GM23338 (cell line): Measurements from ENCODE around the gene GYS2. TPM values are rescaled to one million over a fixed set of nuclear protein-coding genes. Genes with fewer than 3 reads are reported as not detected.

Experiments
- ATAC-seq: fragments of 200-7000 bp; cut with Tn5 transposase; 3 replicates; pipeline ENCODE4 v1.9.1; 2020
- DNase-seq: peaks from one replicate; pipeline ENCODE4 v3.0.0-alpha.2; 2015; ENCODE audit warnings: low spot score
- H2AFZ ChIP-seq: fragments of 200-600 bp; sonication (generic); 2 replicates; pipeline ENCODE4 v1.8.0; 2016; ENCODE audit warnings: antibody characterized with exemption, mild to moderate bottlenecking, moderate library complexity
- H3F3A ChIP-seq: fragments of 200-600 bp; sonication (generic); replicated peaks from 2 replicates; pipeline ENCODE4 v1.8.0; 2017; ENCODE audit warnings: antibody characterized with exemption, mixed run types, low read depth
- H3K27ac ChIP-seq: fragments of 200-600 bp; sonication (generic); 2 replicates; pipeline ENCODE4 v1.6.1; 2016; ENCODE audit warnings: low read depth
- H3K27me3 ChIP-seq: fragments of 200-600 bp; sonication (generic); 2 replicates; pipeline ENCODE4 v1.8.0; 2016; ENCODE audit warnings: mild to moderate bottlenecking, mixed run types, moderate library complexity; ENCODE audit not compliant: insufficient read depth
- H3K36me3 ChIP-seq: fragments of 200-600 bp; sonication (generic); 2 replicates; pipeline ENCODE4 v1.8.0; 2016; ENCODE audit warnings: mild to moderate bottlenecking; ENCODE audit not compliant: insufficient read depth
- H3K4me1 ChIP-seq: fragments of 200-600 bp; sonication (generic); 2 replicates; pipeline ENCODE4 v1.8.0; 2016; ENCODE audit warnings: mild to moderate bottlenecking, moderate library complexity; ENCODE audit not compliant: insufficient read depth
- H3K4me2 ChIP-seq: fragments of 200-600 bp; sonication (generic); 2 replicates; pipeline ENCODE4 v1.7.1; 2017; ENCODE audit warnings: mixed run types
- H3K4me3 ChIP-seq: fragments of 200-600 bp; sonication (generic); 2 replicates; pipeline ENCODE4 v1.6.1; 2016; ENCODE audit warnings: mixed run types
- H3K79me2 ChIP-seq: fragments of 200-600 bp; sonication (generic); replicated peaks from 2 replicates; pipeline ENCODE4 v1.8.0; 2017; ENCODE audit warnings: mild to moderate bottlenecking; ENCODE audit not compliant: insufficient read depth
- H3K9me2 ChIP-seq: fragments of 200-600 bp; sonication (generic); 2 replicates; pipeline ENCODE4 v1.8.0; 2017; ENCODE audit not compliant: insufficient read depth
- H4K20me1 ChIP-seq: fragments of 200-600 bp; sonication (generic); replicated peaks from 2 replicates; pipeline ENCODE4 v1.8.0; 2017; ENCODE audit warnings: mild to moderate bottlenecking; ENCODE audit not compliant: insufficient read depth
- H3K27ac Mint-ChIP-seq: 2 replicates; pipeline ENCODE4 v1.8.0; 2020; ENCODE audit warnings: inconsistent platforms, mild to moderate bottlenecking, moderate library complexity, mixed read lengths
- H3K27me3 Mint-ChIP-seq: 3 replicates; pipeline ENCODE4 v1.8.0; 2022; ENCODE audit warnings: low read depth, mild to moderate bottlenecking, moderate library complexity, mixed read lengths, inconsistent platforms; ENCODE audit not compliant: insufficient read depth, poor library complexity
- H3K36me3 Mint-ChIP-seq: 3 replicates; pipeline ENCODE4 v1.8.0; 2021; ENCODE audit warnings: low read depth, mild to moderate bottlenecking, inconsistent platforms, moderate library complexity, mixed read lengths
- H3K4me1 Mint-ChIP-seq: 3 replicates; pipeline ENCODE4 v1.8.0; 2020; ENCODE audit warnings: mild to moderate bottlenecking, inconsistent platforms, mixed read lengths
- H3K4me3 Mint-ChIP-seq: 3 replicates; pipeline ENCODE4 v1.8.0; 2021; ENCODE audit warnings: moderate library complexity, mild to moderate bottlenecking, inconsistent platforms, mixed read lengths
- H3K9me3 Mint-ChIP-seq: 3 replicates; pipeline ENCODE4 v1.8.0; 2020; ENCODE audit warnings: moderate library complexity, mild to moderate bottlenecking, inconsistent platforms, mixed read lengths
- CREB1 ChIP-seq: fragments of 250-450 bp; sonication (Bioruptor Pico); IDR thresholded peaks from 2 replicates; pipeline ENCODE4 v1.5.0; 2020; ENCODE audit warnings: low read depth, mild to moderate bottlenecking, moderate library complexity
- CTCF ChIP-seq, 2 experiments: fragments of 200-600 bp in 1 of 2; sonication (generic) in 1 of 2; conservative IDR thresholded peaks; 2 replicates each; pipeline versions ENCODE4 v1.5.1 to v1.6.1; 2016 to 2017; ENCODE audit warnings: antibody characterized with exemption in 2 of 2, low read depth in 2 of 2, mild to moderate bottlenecking in 2 of 2, moderate library complexity in 1 of 2
- ETS1 ChIP-seq: IDR thresholded peaks from 2 replicates; pipeline ENCODE4 v1.6.1; 2016; ENCODE audit warnings: antibody characterized with exemption
- EZH2 ChIP-seq: fragments of 200-600 bp; sonication (generic); IDR thresholded peaks from one replicate; pipeline ENCODE4 v1.8.0; 2017; ENCODE audit warnings: antibody characterized with exemption, mild to moderate bottlenecking, low read depth; ENCODE audit not compliant: unreplicated experiment
- EZH2phosphoT487 ChIP-seq: fragments of 200-600 bp; sonication (generic); IDR thresholded peaks from one replicate; pipeline ENCODE4 v1.8.1; 2018; ENCODE audit warnings: antibody characterized with exemption; ENCODE audit not compliant: unreplicated experiment
- JUNB ChIP-seq: IDR thresholded peaks from one replicate; pipeline ENCODE4 v1.6.1; 2016; ENCODE audit warnings: antibody characterized with exemption; ENCODE audit not compliant: unreplicated experiment
- POLR2AphosphoS5 ChIP-seq: IDR thresholded peaks from 2 replicates; pipeline ENCODE4 v1.6.1; 2016; ENCODE audit warnings: antibody characterized with exemption, low read depth
- REST ChIP-seq: IDR thresholded peaks from one replicate; pipeline ENCODE4 v1.6.1; 2018; ENCODE audit warnings: antibody characterized with exemption; ENCODE audit not compliant: unreplicated experiment
- STAT1 ChIP-seq: IDR thresholded peaks from one replicate; pipeline ENCODE4 v1.6.1; 2016; ENCODE audit warnings: antibody characterized with exemption; ENCODE audit not compliant: unreplicated experiment
- ZNF114 ChIP-seq: fragments of 250-450 bp; sonication (Bioruptor Pico); IDR thresholded peaks from 2 replicates; pipeline ENCODE4 v1.5.0; 2020; ENCODE audit warnings: mild to moderate bottlenecking, moderate library complexity
- ZNF331 ChIP-seq: fragments of 250-450 bp; sonication (Bioruptor Pico); IDR thresholded peaks from 2 replicates; pipeline ENCODE4 v1.5.0; 2020; ENCODE audit warnings: low read depth, mild to moderate bottlenecking, moderate library complexity
- polyA plus RNA-seq: library from polyadenylated mRNA; unstranded; fragments of >200 nt; fragmentation: Nextera tagmentation; extraction: Ambion mirVana; gene quantifications from 2 replicates; pipeline ENCODE4 v1.2.1, GENCODE V29; 2016
- total RNA-seq: library from RNA; depleted of rRNA; stranded (reverse); fragments of >200 nt; shearing (Covaris generic); gene quantifications from 2 replicates; pipeline ENCODE4 v1.2.3, GENCODE V29; 2014
- TF ChIP-seq, protein P1 (sequence below): fragments of 250-450 bp; sonication (Bioruptor Pico); IDR thresholded peaks from 2 replicates; pipeline ENCODE4 v1.5.0; 2020; ENCODE audit warnings: mild to moderate bottlenecking, moderate library complexity

GYS2 gene
- total and polyA plus RNA-seq, 2 experiments from 2014 or later, result not detected

DNA sequence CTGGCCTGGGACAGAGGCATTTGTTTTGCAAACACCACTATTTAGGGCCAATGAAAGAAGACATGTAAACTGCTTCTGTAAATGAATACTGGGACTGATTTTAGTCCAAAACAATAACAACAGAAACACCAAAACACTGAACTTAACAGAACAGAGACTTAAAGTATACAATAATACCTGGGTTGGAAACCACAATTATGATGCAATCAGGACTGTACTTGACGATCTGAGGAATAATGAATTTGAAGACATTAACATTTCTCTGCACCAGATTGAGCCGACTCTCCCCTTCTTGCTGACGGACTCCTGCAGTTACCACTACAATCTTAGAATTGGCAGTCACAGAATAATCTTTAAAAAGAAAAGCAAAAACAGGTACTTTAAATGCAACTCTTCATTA, 39.1 kb upstream of the GYS2 start:
- TF ChIP-seq POLR2AphosphoS5, result no peak
- no peak for TF ChIP-seq JUNB
- TF ChIP-seq ZNF114, result no peak
- TF ChIP-seq EZH2phosphoT487, result no peak
- no peak for TF ChIP-seq CTCF (conservative IDR thresholded peaks at IDR 0.05; ENCODE audit: low read depth in 2 of 2)
- TF ChIP-seq EZH2, result no peak
- TF ChIP-seq ETS1, result no peak
- no peak for TF ChIP-seq CREB1 (CRISPR knock-in tag)
- TF ChIP-seq, protein P1, sequence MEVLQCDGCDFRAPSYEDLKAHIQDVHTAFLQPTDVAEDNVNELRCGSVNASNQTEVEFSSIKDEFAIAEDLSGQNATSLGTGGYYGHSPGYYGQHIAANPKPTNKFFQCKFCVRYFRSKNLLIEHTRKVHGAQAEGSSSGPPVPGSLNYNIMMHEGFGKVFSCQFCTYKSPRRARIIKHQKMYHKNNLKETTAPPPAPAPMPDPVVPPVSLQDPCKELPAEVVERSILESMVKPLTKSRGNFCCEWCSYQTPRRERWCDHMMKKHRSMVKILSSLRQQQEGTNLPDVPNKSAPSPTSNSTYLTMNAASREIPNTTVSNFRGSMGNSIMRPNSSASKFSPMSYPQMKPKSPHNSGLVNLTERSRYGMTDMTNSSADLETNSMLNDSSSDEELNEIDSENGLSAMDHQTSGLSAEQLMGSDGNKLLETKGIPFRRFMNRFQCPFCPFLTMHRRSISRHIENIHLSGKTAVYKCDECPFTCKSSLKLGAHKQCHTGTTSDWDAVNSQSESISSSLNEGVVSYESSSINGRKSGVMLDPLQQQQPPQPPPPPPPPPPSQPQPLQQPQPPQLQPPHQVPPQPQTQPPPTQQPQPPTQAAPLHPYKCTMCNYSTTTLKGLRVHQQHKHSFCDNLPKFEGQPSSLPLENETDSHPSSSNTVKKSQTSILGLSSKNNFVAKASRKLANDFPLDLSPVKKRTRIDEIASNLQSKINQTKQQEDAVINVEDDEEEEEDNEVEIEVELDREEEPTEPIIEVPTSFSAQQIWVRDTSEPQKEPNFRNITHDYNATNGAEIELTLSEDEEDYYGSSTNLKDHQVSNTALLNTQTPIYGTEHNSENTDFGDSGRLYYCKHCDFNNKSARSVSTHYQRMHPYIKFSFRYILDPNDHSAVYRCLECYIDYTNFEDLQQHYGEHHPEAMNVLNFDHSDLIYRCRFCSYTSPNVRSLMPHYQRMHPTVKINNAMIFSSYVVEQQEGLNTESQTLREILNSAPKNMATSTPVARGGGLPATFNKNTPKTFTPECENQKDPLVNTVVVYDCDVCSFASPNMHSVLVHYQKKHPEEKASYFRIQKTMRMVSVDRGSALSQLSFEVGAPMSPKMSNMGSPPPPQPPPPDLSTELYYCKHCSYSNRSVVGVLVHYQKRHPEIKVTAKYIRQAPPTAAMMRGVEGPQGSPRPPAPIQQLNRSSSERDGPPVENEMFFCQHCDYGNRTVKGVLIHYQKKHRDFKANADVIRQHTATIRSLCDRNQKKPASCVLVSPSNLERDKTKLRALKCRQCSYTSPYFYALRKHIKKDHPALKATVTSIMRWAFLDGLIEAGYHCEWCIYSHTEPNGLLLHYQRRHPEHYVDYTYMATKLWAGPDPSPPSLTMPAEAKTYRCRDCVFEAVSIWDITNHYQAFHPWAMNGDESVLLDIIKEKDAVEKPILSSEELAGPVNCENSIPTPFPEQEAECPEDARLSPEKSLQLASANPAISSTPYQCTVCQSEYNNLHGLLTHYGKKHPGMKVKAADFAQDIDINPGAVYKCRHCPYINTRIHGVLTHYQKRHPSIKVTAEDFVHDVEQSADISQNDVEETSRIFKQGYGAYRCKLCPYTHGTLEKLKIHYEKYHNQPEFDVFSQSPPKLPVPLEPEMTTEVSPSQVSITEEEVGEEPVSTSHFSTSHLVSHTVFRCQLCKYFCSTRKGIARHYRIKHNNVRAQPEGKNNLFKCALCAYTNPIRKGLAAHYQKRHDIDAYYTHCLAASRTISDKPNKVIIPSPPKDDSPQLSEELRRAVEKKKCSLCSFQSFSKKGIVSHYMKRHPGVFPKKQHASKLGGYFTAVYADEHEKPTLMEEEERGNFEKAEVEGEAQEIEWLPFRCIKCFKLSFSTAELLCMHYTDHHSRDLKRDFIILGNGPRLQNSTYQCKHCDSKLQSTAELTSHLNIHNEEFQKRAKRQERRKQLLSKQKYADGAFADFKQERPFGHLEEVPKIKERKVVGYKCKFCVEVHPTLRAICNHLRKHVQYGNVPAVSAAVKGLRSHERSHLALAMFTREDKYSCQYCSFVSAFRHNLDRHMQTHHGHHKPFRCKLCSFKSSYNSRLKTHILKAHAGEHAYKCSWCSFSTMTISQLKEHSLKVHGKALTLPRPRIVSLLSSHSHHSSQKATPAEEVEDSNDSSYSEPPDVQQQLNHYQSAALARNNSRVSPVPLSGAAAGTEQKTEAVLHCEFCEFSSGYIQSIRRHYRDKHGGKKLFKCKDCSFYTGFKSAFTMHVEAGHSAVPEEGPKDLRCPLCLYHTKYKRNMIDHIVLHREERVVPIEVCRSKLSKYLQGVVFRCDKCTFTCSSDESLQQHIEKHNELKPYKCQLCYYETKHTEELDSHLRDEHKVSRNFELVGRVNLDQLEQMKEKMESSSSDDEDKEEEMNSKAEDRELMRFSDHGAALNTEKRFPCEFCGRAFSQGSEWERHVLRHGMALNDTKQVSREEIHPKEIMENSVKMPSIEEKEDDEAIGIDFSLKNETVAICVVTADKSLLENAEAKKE (CRISPR knock-in tag), result no peak
- no peak for TF ChIP-seq REST
- TF ChIP-seq STAT1, result no peak
- no peak for TF ChIP-seq ZNF331
- 0 out of 2 replicates have a peak, but pooled peaks cover 3% of the 10 kb centered on the region for H3F3A ChIP-seq
- Mint-ChIP-seq H3K27me3 (no peaks in the 10 kb centered on the region), H3K36me3 (peaks cover 96% of the 10 kb centered on the region), H3K4me1 (peaks cover 39% of the 10 kb centered on the region), H3K27ac (peak overlapping the region; percentile 57), H3K9me3 (no peaks in the 10 kb centered on the region), H3K4me3 (no peak overlapping the region)
- no peak overlapping the region for H2AFZ ChIP-seq
- ATAC-seq (no peak), DNase-seq (no peak)
- peaks cover 20% of the 10 kb centered on the region for H3K4me1 ChIP-seq
- H3K4me2 ChIP-seq, result no peak overlapping the region
- peaks cover 44% of the 10 kb centered on the region for H4K20me1 ChIP-seq
- H3K4me3 ChIP-seq, result no peak overlapping the region
- no peaks in the 10 kb centered on the region for H3K9me2 ChIP-seq
- peaks cover 81% of the 10 kb centered on the region for H3K79me2 ChIP-seq
- peaks cover 83% of the 10 kb centered on the region for H3K36me3 ChIP-seq
- peak overlapping the region; percentile 9 for H3K27ac ChIP-seq
- no peaks in the 10 kb centered on the region for H3K27me3 ChIP-seq
